K562 (cell line): ENCODE results near the gene AKNA. TPM values are rescaled to one million over a fixed set of nuclear protein-coding genes. Genes with fewer than 3 reads are reported as not detected.

Experiments
- DPF2 ChIP-seq: fragments of 450-650 bp; IDR thresholded peaks from 2 replicates; pipeline ENCODE4 v1.6.1; 2016
- GABPA ChIP-seq: fragments of 200-800 bp; sonication (Bioruptor generic); conservative IDR thresholded peaks from 2 replicates; pipeline ENCODE4 v1.6.1; 2016; ENCODE audit warnings: low read depth, missing genetic modification characterization, missing compliant biosample characterization
- HIVEP1 ChIP-seq: fragments of 250-450 bp; sonication (Bioruptor Pico); IDR thresholded peaks from 2 replicates; pipeline ENCODE4 v1.4.0; 2020; ENCODE audit warnings: mild to moderate bottlenecking
- MAFG ChIP-seq: fragments of 450-650 bp; conservative IDR thresholded peaks from 2 replicates; pipeline ENCODE4 v1.6.1; 2016; ENCODE audit warnings: missing genetic modification characterization, missing compliant biosample characterization
- XRCC4 ChIP-seq: IDR thresholded peaks from one replicate; pipeline ENCODE4 v1.6.1; 2011; ENCODE audit not compliant: insufficient read depth, insufficient read length; ENCODE audit errors: extremely low read depth
- ZNF134 ChIP-seq: fragments of 250-450 bp; sonication (Bioruptor Pico); conservative IDR thresholded peaks from 2 replicates; pipeline ENCODE4 v1.4.0; 2020
- polyA plus RNA-seq, 8 experiments: library from polyadenylated mRNA; depleted of rRNA in 4 of 8; stranded (reverse) in 5 of 8; unstranded in 3 of 8; fragments of >200 nt; fragmentation: Nextera tagmentation in 2 of 8; fragmentation: Illumina TruSeq in 1 of 8; extraction: Ambion mirVana in 2 of 8; extraction: Trizol in 1 of 8; gene quantifications; 2 replicates each; pipeline versions ENCODE4 v1.2.1 to v1.2.3, GENCODE V29; 2011 to 2014; ENCODE audit warnings: inconsistent platforms in 1 of 8, missing spikeins in 1 of 8
- total RNA-seq, 7 experiments: library from RNA; depleted of rRNA in 6 of 7; stranded (reverse); fragments of >200 nt in 6 of 7; fragmentation: Illumina TruSeq in 2 of 7; extraction: Trizol in 2 of 7; gene quantifications; 2 replicates each; pipeline versions ENCODE4 v1.2.1 to v1.2.3, GENCODE V29; 2011 to 2021; ENCODE audit warnings: low replicate concordance in 1 of 7
- TF ChIP-seq, protein P1 (sequence below): sonication (generic); formaldehyde crosslinking; IDR thresholded peaks from 2 replicates; pipeline ENCODE4 v1.8.0; 2022; ENCODE audit warnings: mild to moderate bottlenecking, missing genetic modification reagents
- TF ChIP-seq, protein P2 (sequence below): fragments of 200-600 bp; sonication (generic); IDR thresholded peaks from one replicate; pipeline ENCODE4 v1.6.1; 2012; ENCODE audit warnings: mild to moderate bottlenecking, low read depth, low read length, inconsistent platforms

The AKNA gene
- total and polyA plus RNA-seq, 9 of the 15 experiments (the other 6 are each of a cell fraction or from before 2014, with no cell fraction given) = 0.29 to 20.5 (median 3.9) TPM

DNA sequence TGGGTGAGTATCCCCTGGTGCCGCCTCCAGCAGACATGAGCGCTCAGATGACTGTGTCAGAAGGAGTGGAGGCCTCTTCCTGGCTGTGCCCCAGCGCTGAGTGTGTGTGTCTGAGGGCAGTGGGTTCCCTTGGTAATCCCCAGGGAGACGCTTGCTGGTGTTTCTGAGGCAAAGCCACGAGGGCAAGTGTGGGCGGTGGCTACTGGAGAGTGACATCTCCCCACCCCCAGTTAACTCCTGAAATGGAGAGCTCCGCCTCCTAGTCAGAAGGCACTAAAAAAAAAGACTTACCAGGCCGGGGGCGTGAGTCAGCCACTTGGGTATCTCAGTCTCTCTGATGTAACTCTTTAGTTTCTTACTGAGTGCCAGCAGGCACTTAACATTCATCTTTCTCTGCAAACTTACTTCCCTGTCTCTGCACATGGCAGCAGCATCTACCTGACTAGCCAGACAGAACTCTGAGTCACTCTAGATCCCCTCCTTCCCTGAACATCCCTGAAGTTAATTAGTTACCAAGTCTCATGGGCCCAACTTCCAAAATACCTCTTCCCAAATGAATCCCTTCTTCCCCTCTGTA is 38.8 kb downstream of the AKNA start (continued):
- peak; percentile 26; the same call in 1 of the 2 replicates for TF ChIP-seq MAFG
- TF ChIP-seq HIVEP1 = no peak
- TF ChIP-seq, protein P1, sequence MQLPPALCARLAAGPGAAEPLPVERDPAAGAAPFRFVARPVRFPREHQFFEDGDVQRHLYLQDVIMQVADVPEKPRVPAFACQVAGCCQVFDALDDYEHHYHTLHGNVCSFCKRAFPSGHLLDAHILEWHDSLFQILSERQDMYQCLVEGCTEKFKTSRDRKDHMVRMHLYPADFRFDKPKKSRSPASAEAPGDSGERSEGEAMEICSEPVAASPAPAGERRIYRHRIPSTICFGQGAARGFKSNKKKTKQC (CRISPR knock-in tag) = no peak
- no peak for TF ChIP-seq XRCC4
- TF ChIP-seq DPF2 = peak; percentile 66
- TF ChIP-seq, protein P2, sequence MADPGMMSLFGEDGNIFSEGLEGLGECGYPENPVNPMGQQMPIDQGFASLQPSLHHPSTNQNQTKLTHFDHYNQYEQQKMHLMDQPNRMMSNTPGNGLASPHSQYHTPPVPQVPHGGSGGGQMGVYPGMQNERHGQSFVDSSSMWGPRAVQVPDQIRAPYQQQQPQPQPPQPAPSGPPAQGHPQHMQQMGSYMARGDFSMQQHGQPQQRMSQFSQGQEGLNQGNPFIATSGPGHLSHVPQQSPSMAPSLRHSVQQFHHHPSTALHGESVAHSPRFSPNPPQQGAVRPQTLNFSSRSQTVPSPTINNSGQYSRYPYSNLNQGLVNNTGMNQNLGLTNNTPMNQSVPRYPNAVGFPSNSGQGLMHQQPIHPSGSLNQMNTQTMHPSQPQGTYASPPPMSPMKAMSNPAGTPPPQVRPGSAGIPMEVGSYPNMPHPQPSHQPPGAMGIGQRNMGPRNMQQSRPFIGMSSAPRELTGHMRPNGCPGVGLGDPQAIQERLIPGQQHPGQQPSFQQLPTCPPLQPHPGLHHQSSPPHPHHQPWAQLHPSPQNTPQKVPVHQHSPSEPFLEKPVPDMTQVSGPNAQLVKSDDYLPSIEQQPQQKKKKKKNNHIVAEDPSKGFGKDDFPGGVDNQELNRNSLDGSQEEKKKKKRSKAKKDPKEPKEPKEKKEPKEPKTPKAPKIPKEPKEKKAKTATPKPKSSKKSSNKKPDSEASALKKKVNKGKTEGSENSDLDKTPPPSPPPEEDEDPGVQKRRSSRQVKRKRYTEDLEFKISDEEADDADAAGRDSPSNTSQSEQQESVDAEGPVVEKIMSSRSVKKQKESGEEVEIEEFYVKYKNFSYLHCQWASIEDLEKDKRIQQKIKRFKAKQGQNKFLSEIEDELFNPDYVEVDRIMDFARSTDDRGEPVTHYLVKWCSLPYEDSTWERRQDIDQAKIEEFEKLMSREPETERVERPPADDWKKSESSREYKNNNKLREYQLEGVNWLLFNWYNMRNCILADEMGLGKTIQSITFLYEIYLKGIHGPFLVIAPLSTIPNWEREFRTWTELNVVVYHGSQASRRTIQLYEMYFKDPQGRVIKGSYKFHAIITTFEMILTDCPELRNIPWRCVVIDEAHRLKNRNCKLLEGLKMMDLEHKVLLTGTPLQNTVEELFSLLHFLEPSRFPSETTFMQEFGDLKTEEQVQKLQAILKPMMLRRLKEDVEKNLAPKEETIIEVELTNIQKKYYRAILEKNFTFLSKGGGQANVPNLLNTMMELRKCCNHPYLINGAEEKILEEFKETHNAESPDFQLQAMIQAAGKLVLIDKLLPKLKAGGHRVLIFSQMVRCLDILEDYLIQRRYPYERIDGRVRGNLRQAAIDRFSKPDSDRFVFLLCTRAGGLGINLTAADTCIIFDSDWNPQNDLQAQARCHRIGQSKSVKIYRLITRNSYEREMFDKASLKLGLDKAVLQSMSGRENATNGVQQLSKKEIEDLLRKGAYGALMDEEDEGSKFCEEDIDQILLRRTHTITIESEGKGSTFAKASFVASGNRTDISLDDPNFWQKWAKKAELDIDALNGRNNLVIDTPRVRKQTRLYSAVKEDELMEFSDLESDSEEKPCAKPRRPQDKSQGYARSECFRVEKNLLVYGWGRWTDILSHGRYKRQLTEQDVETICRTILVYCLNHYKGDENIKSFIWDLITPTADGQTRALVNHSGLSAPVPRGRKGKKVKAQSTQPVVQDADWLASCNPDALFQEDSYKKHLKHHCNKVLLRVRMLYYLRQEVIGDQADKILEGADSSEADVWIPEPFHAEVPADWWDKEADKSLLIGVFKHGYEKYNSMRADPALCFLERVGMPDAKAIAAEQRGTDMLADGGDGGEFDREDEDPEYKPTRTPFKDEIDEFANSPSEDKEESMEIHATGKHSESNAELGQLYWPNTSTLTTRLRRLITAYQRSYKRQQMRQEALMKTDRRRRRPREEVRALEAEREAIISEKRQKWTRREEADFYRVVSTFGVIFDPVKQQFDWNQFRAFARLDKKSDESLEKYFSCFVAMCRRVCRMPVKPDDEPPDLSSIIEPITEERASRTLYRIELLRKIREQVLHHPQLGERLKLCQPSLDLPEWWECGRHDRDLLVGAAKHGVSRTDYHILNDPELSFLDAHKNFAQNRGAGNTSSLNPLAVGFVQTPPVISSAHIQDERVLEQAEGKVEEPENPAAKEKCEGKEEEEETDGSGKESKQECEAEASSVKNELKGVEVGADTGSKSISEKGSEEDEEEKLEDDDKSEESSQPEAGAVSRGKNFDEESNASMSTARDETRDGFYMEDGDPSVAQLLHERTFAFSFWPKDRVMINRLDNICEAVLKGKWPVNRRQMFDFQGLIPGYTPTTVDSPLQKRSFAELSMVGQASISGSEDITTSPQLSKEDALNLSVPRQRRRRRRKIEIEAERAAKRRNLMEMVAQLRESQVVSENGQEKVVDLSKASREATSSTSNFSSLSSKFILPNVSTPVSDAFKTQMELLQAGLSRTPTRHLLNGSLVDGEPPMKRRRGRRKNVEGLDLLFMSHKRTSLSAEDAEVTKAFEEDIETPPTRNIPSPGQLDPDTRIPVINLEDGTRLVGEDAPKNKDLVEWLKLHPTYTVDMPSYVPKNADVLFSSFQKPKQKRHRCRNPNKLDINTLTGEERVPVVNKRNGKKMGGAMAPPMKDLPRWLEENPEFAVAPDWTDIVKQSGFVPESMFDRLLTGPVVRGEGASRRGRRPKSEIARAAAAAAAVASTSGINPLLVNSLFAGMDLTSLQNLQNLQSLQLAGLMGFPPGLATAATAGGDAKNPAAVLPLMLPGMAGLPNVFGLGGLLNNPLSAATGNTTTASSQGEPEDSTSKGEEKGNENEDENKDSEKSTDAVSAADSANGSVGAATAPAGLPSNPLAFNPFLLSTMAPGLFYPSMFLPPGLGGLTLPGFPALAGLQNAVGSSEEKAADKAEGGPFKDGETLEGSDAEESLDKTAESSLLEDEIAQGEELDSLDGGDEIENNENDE = no peak
- no peak for TF ChIP-seq GABPA (tag)
- TF ChIP-seq ZNF134 (CRISPR knock-in tag) = no peak
